OCI-LY1 (cell line): ENCODE results near the gene AHCY.

Source experiments
- H2AFZ ChIP-seq: fragments of 200-600 bp; sonication (generic), shearing (Covaris generic); 2 replicates; pipeline ENCODE4 v1.6.0; 2014; ENCODE audit warnings: antibody characterized with exemption, mild to moderate bottlenecking, low read length
- H3F3A ChIP-seq: fragments of 200-600 bp; sonication (generic), shearing (Covaris generic); 2 replicates; pipeline ENCODE4 v1.6.0; 2014; ENCODE audit warnings: mild to moderate bottlenecking, antibody characterized with exemption, low read length, moderate library complexity; ENCODE audit not compliant: insufficient read depth
- H3K27ac ChIP-seq: fragments of 200-600 bp; sonication (generic); 2 replicates; pipeline ENCODE4 v1.5.1; 2014; ENCODE audit warnings: low read length, mixed run types, mild to moderate bottlenecking, low read depth; ENCODE audit not compliant: poor library complexity, severe bottlenecking
- H3K27me3 ChIP-seq: fragments of 200-600 bp; sonication (generic); 2 replicates; pipeline ENCODE4 v1.6.0; 2014; ENCODE audit warnings: antibody characterized with exemption, mild to moderate bottlenecking, low read length, moderate library complexity; ENCODE audit not compliant: insufficient read depth
- H3K36me3 ChIP-seq: fragments of 200-600 bp; sonication (generic); 2 replicates; pipeline ENCODE4 v1.6.1; 2014; ENCODE audit warnings: mild to moderate bottlenecking, antibody characterized with exemption, low read length, moderate library complexity, mixed read lengths; ENCODE audit not compliant: insufficient read depth
- H3K4me1 ChIP-seq: fragments of 200-600 bp; sonication (generic); 2 replicates; pipeline ENCODE4 v1.5.1; 2014; ENCODE audit warnings: mild to moderate bottlenecking, low read length, moderate library complexity; ENCODE audit not compliant: insufficient read depth, severe bottlenecking
- H3K4me2 ChIP-seq: fragments of 200-600 bp; sonication (generic), shearing (Covaris generic); 2 replicates; pipeline ENCODE4 v1.6.1; 2014; ENCODE audit warnings: low read length
- H3K4me3 ChIP-seq: fragments of 200-600 bp; sonication (generic); 2 replicates; pipeline ENCODE4 v1.5.1; 2014; ENCODE audit warnings: low read length, low read depth, mild to moderate bottlenecking, mixed read lengths; ENCODE audit not compliant: poor library complexity, severe bottlenecking
- H3K79me2 ChIP-seq: fragments of 200-600 bp; shearing (Covaris generic); 2 replicates; pipeline ENCODE4 v1.6.1; 2016; ENCODE audit warnings: mixed run types, low read length, mixed read lengths; ENCODE audit not compliant: insufficient read depth
- H3K9ac ChIP-seq: fragments of 200-600 bp; sonication (generic), shearing (Covaris generic); 2 replicates; pipeline ENCODE4 v1.6.1; 2014; ENCODE audit warnings: mild to moderate bottlenecking, low read length, mixed read lengths
- H3K9me2 ChIP-seq: fragments of 200-600 bp; sonication (generic), shearing (Covaris generic); 2 replicates; pipeline ENCODE4 v1.6.1; 2014; ENCODE audit warnings: low read depth, mild to moderate bottlenecking, low read length, mixed read lengths
- H3K9me3 ChIP-seq: fragments of 200-600 bp; shearing (Covaris generic); 2 replicates; pipeline ENCODE4 v1.6.1; 2014; ENCODE audit warnings: low read length, mixed read lengths
- H4K20me1 ChIP-seq: fragments of 200-600 bp; sonication (generic), shearing (Covaris generic); 2 replicates; pipeline ENCODE4 v1.6.0; 2016; ENCODE audit warnings: mild to moderate bottlenecking, low read length; ENCODE audit not compliant: insufficient read depth
- EZH2 ChIP-seq: fragments of 200-600 bp; sonication (generic), shearing (Covaris generic); IDR thresholded peaks from 2 replicates; pipeline ENCODE4 v1.8.0; 2017; ENCODE audit warnings: borderline replicate concordance, mixed run types, mild to moderate bottlenecking, antibody characterized with exemption, low read length, moderate library complexity, mixed read lengths
- TF ChIP-seq, protein P1 (sequence below): fragments of 200-600 bp; sonication (generic), shearing (Covaris generic); IDR thresholded peaks from 2 replicates; pipeline ENCODE4 v1.5.1; 2017; ENCODE audit warnings: mild to moderate bottlenecking, antibody characterized with exemption, low read length, moderate library complexity, mixed read lengths

The AHCY gene

DNA sequence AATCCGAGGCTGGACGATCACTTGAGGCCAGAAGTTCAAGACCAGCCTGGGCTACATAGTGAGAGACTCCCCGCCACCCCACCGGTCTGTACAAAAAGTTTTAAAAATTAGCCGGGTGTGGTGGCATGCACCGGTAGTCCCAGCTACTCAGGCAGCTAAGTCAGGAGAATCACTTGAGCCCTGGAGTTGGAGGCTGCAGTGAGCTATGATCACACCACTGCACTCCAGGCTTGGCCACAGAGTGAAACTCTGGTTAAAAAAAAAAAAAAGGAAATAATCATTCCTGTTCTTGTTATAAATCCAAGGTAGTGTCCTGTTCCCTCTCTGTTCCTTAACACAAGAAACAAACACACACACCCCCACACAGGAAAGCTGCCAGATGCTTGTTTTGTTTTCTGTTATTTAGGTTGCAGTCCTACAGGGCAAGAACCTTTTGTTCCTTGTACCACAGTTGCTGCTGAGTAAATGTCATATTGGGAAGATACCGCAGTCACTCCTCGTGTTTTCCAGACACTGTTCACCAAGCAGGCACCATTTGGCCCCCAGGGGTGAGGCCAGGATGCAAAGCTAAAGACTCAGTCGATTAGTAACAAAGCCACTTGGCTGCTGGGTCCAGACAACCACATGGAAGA, 33.0 kb downstream of the AHCY start:
- H3K4me1 ChIP-seq, result peaks cover 11% of the 10 kb centered on the region
- no peak overlapping the region for H2AFZ ChIP-seq
- H3K79me2 ChIP-seq, result no peaks in the 10 kb centered on the region
- TF ChIP-seq EZH2, result no peak
- TF ChIP-seq, protein P1, sequence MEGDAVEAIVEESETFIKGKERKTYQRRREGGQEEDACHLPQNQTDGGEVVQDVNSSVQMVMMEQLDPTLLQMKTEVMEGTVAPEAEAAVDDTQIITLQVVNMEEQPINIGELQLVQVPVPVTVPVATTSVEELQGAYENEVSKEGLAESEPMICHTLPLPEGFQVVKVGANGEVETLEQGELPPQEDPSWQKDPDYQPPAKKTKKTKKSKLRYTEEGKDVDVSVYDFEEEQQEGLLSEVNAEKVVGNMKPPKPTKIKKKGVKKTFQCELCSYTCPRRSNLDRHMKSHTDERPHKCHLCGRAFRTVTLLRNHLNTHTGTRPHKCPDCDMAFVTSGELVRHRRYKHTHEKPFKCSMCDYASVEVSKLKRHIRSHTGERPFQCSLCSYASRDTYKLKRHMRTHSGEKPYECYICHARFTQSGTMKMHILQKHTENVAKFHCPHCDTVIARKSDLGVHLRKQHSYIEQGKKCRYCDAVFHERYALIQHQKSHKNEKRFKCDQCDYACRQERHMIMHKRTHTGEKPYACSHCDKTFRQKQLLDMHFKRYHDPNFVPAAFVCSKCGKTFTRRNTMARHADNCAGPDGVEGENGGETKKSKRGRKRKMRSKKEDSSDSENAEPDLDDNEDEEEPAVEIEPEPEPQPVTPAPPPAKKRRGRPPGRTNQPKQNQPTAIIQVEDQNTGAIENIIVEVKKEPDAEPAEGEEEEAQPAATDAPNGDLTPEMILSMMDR, result no peak
- no peak overlapping the region for H3K9ac ChIP-seq
- no peak overlapping the region for H3K4me2 ChIP-seq
- H3K9me2 ChIP-seq, result no peaks in the 10 kb centered on the region
- H3K27ac ChIP-seq, result no peak overlapping the region
- no peaks in the 10 kb centered on the region for H4K20me1 ChIP-seq
- no peak overlapping the region for H3K4me3 ChIP-seq
- peaks cover 27% of the 10 kb centered on the region; the same call in 1 of the 2 replicates for H3K36me3 ChIP-seq
- H3K27me3 ChIP-seq, result no peaks in the 10 kb centered on the region
- no peaks in the 10 kb centered on the region for H3K9me3 ChIP-seq
- no peaks in the 10 kb centered on the region for H3F3A ChIP-seq

DNA sequence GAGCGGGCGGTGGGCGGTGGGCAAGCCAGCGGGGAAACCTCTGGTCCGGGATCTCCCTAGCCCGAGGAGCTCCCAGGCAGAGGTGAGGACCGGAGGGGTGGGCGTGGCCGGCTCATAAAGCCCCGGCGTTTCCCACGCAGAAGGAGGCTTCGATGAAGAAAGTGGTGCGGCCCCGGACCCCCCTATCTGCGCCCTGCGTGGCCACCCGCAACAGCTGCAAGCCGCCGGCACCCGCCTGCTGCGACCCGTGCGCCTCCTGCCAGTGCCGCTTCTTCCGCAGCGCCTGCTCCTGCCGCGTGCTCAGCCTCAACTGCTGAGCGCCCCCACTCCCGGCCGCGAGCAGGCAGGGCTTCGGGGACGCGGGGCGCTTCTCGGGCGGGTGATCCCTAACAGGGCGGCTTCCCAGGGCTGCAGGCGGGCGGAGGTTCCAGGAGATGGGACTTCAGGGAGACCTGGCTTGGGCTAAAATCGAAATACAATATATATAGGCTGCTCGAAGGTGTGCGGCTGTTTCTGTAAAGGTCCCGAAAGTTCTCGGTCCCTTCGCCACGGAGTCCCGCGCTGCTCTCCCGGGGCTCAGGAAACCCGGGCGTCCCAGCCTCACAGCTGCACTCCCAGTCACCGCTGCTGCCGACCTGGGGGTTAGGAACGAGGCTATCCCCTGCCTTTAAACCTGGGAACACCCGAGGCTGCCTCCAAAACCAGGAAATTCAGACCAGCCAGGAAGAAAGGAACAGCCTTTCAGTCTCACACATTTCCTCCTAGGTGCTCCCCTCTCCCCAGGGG, 34.1 kb downstream of the AHCY start:
- Histone ChIP-seq H3F3A (no peaks in the 10 kb centered on the region), H3K4me1 (peaks cover 11% of the 10 kb centered on the region), H3K36me3 (peaks cover 20% of the 10 kb centered on the region; the same call in 1 of the 2 replicates), H3K79me2 (no peaks in the 10 kb centered on the region), H3K4me2 (peak overlapping the region; percentile 55), H3K9me2 (no peaks in the 10 kb centered on the region), H3K4me3 (peak overlapping the region; percentile 38), H3K27ac (no peak overlapping the region), H4K20me1 (no peaks in the 10 kb centered on the region), H2AFZ (no peak overlapping the region), H3K9me3 (no peaks in the 10 kb centered on the region), H3K27me3 (no peaks in the 10 kb centered on the region), H3K9ac (peak overlapping the region; percentile 11; the same call in 1 of the 2 replicates)
- TF ChIP-seq, protein P1, result peak; percentile 8; the same call in 1 of the 2 replicates
- TF ChIP-seq EZH2, result no peak

DNA sequence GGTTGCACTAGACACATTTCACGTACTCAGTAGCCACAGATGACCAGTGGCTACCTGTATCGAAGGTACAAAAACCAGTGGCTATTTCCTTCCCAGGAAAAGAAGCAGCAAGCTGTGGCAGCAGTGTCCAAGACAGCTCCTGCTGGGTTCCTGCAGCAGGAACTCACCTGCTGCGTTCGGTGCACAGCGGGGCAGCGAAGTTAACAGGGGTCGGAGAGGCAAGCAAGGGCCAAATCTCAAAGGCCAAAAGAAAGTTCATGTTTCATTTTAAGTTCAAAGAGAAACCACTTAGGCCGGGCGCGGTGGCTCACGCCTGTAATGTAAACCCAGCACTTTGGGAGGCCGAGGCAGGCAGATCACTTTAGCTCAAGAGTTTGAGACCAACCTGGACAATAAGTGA, 35.0 kb downstream of the AHCY start:
- Histone ChIP-seq H3K79me2 (no peaks in the 10 kb centered on the region), H3K9ac (no peak overlapping the region), H4K20me1 (no peaks in the 10 kb centered on the region), H3K4me2 (no peak overlapping the region), H3K4me3 (no peak overlapping the region), H3F3A (no peaks in the 10 kb centered on the region), H3K4me1 (peaks cover 11% of the 10 kb centered on the region), H3K27ac (no peak overlapping the region), H3K36me3 (peaks cover 12% of the 10 kb centered on the region; the same call in 1 of the 2 replicates), H2AFZ (no peak overlapping the region), H3K27me3 (no peaks in the 10 kb centered on the region), H3K9me3 (no peaks in the 10 kb centered on the region), H3K9me2 (no peaks in the 10 kb centered on the region)
- TF ChIP-seq, protein P1, result no peak
- TF ChIP-seq EZH2, result no peak
